Karpas-422 (cell line): ENCODE measurements around the gene RGS17. TPM values are rescaled to one million over a fixed set of nuclear protein-coding genes. Genes with fewer than 3 reads are reported as not detected.

Source experiments
- DNase-seq: peaks from one replicate; pipeline ENCODE4 v3.0.0-alpha.2; 2015
- H2AFZ ChIP-seq: fragments of 200-600 bp; sonication (generic); 2 replicates; pipeline ENCODE4 v1.6.1; 2014; ENCODE audit warnings: antibody characterized with exemption, low read length, mixed read lengths
- H3K27ac ChIP-seq: fragments of 200-600 bp; sonication (generic); 2 replicates; pipeline ENCODE4 v1.5.1; 2014; ENCODE audit warnings: mild to moderate bottlenecking, low read length, moderate library complexity
- H3K27me3 ChIP-seq: fragments of 200-600 bp; sonication (generic); 2 replicates; pipeline ENCODE4 v1.6.1; 2014; ENCODE audit warnings: low read length, mixed read lengths
- H3K36me3 ChIP-seq: fragments of 200-600 bp; sonication (generic); 2 replicates; pipeline ENCODE4 v1.6.1; 2014; ENCODE audit warnings: low read length, mixed read lengths; ENCODE audit not compliant: insufficient read depth
- H3K4me1 ChIP-seq: fragments of 200-600 bp; sonication (generic); 2 replicates; pipeline ENCODE4 v1.6.1; 2014; ENCODE audit warnings: mild to moderate bottlenecking, low read length, mixed read lengths
- H3K4me2 ChIP-seq: fragments of 200-600 bp; sonication (generic); 2 replicates; pipeline ENCODE4 v1.6.1; 2014; ENCODE audit warnings: low read length, low read depth, mild to moderate bottlenecking; ENCODE audit not compliant: poor library complexity, severe bottlenecking
- H3K4me3 ChIP-seq: fragments of 200-600 bp; sonication (generic); 2 replicates; pipeline ENCODE4 v1.5.1; 2014; ENCODE audit warnings: mild to moderate bottlenecking, antibody characterized with exemption, low read length, mixed read lengths
- H3K79me2 ChIP-seq: fragments of 200-600 bp; sonication (generic); 2 replicates; pipeline ENCODE4 v1.6.1; 2014; ENCODE audit warnings: mild to moderate bottlenecking, low read length, mixed read lengths
- H3K9ac ChIP-seq: fragments of 200-600 bp; sonication (generic); 2 replicates; pipeline ENCODE4 v1.6.0; 2014; ENCODE audit warnings: low read length
- H3K9me2 ChIP-seq: fragments of 200-600 bp; sonication (generic), shearing (Covaris generic); replicated peaks from 2 replicates; pipeline ENCODE4 v1.6.0; 2014; ENCODE audit warnings: mild to moderate bottlenecking, low read length, moderate library complexity; ENCODE audit not compliant: insufficient read depth
- H3K9me3 ChIP-seq: fragments of 300-700, 200-600 bp; sonication (generic); 2 replicates; pipeline ENCODE4 v1.6.1; 2014; ENCODE audit warnings: low read length, mixed read lengths
- H4K20me1 ChIP-seq: fragments of 200-600 bp; sonication (generic); 2 replicates; pipeline ENCODE4 v1.6.1; 2014; ENCODE audit warnings: mild to moderate bottlenecking, antibody characterized with exemption, low read length, low read depth; ENCODE audit not compliant: insufficient read depth
- total RNA-seq: library from RNA; depleted of rRNA; stranded (reverse); fragments of >200 nt; shearing (Covaris generic); gene quantifications from 2 replicates; pipeline ENCODE4 v1.2.3, GENCODE V29; 2014; ENCODE audit warnings: low replicate concordance

RGS17 gene
- total RNA-seq, 1 experiment from 2014 or later, result not detected

GRCh38 chr6:153086225-153086990 is 44.7 kb downstream of the RGS17 start:
- Histone ChIP-seq H3K27me3 (no peaks in the 10 kb centered on the region), H2AFZ (no peak overlapping the region), H3K27ac (no peak overlapping the region), H4K20me1 (no peaks in the 10 kb centered on the region), H3K4me2 (no peak overlapping the region), H3K9me3 (no peaks in the 10 kb centered on the region), H3K79me2 (no peaks in the 10 kb centered on the region), H3K4me1 (no peaks in the 10 kb centered on the region), H3K9me2 (no peaks in the 10 kb centered on the region), H3K36me3 (no peaks in the 10 kb centered on the region), H3K4me3 (no peak overlapping the region), H3K9ac (no peak overlapping the region)
- DNase-seq, result no peak

DNA sequence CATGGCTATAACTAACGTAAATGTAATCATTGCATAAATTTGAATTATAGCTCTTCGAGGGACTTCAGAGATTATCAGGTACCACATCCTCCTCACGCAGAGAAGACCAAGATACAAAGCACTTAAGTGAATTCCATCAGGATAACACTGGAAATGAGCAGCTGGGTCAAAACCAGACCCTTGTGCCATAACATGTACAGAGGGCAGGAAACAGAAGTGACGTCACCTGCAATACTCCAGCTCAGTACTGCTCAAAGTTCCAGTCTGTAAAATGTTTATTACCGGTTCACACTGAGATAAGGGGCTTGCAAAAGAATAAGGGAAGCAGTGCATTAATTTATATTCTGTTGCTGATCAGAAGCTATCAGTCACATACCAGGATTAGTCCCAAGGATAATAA is 45.8 kb downstream of the RGS17 start:
- no peak overlapping the region for H3K4me2 ChIP-seq
- H2AFZ ChIP-seq, result no peak overlapping the region
- no peak overlapping the region for H3K4me3 ChIP-seq

DNA sequence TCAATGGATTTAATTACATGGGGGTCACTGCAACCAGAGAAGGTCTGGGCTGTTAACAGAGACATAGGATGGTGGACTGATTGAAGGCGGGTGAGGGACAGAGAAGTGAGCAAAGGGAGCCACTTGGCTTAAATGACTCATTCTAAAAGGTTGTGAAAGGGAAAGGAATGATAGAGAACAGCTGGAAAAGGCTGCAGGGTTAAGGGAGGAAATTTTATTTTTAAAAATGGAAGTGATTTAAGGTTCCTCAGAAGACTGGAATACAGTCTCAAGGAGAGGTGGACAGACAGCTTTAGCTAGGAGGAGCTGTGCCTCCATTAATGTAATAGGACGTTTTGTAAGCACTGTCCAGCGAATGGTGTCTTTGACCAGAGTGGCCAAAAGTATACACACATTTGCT is 46.7 kb downstream of the RGS17 start:
- DNase-seq, result no peak
- Histone ChIP-seq H3K36me3 (no peaks in the 10 kb centered on the region), H3K79me2 (no peaks in the 10 kb centered on the region), H3K9me3 (no peaks in the 10 kb centered on the region), H3K4me2 (no peak overlapping the region), H3K9me2 (no peaks in the 10 kb centered on the region), H3K27ac (no peak overlapping the region), H4K20me1 (no peaks in the 10 kb centered on the region), H3K4me1 (no peaks in the 10 kb centered on the region), H2AFZ (no peak overlapping the region), H3K27me3 (no peaks in the 10 kb centered on the region), H3K4me3 (no peak overlapping the region), H3K9ac (no peak overlapping the region)

More for the DNA sequence above, 45.8 kb downstream of the RGS17 start:
- H3K9ac ChIP-seq, result no peak overlapping the region
- no peaks in the 10 kb centered on the region for H4K20me1 ChIP-seq
- no peak for DNase-seq
- no peaks in the 10 kb centered on the region for H3K9me3 ChIP-seq
- H3K9me2 ChIP-seq, result no peaks in the 10 kb centered on the region
- H3K27me3 ChIP-seq, result no peaks in the 10 kb centered on the region
- no peaks in the 10 kb centered on the region for H3K36me3 ChIP-seq
- no peaks in the 10 kb centered on the region for H3K4me1 ChIP-seq
- no peak overlapping the region for H3K27ac ChIP-seq
- H3K79me2 ChIP-seq, result no peaks in the 10 kb centered on the region

DNA sequence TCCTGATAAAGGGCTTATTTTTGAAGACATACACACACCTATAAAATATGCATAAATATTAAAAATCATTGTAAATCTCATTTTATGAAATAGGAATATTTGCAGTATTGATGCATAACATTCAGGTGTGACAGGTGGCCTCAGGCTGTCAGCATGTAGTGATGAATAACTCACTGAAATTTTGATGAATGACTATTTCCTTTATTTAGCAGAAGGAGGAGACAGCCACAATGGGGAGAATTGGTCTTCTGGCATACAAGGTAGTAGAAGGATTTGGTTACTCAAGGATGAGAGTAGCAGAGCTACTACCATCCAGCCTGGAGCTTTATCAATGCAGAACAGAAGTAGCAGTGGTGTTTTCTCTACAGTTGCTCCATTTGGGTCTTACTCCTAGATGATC is 47.2 kb downstream of the RGS17 start:
- H3K27ac ChIP-seq, result no peak overlapping the region
- H3K9me3 ChIP-seq, result no peaks in the 10 kb centered on the region
- no peak overlapping the region for H3K4me2 ChIP-seq
- no peak for DNase-seq
- H3K9me2 ChIP-seq, result no peaks in the 10 kb centered on the region
- no peaks in the 10 kb centered on the region for H4K20me1 ChIP-seq
- no peaks in the 10 kb centered on the region for H3K36me3 ChIP-seq
- no peaks in the 10 kb centered on the region for H3K4me1 ChIP-seq
- H3K27me3 ChIP-seq, result no peaks in the 10 kb centered on the region
- H3K9ac ChIP-seq, result no peak overlapping the region
- no peak overlapping the region for H2AFZ ChIP-seq
- H3K4me3 ChIP-seq, result no peak overlapping the region
- no peaks in the 10 kb centered on the region for H3K79me2 ChIP-seq

DNA sequence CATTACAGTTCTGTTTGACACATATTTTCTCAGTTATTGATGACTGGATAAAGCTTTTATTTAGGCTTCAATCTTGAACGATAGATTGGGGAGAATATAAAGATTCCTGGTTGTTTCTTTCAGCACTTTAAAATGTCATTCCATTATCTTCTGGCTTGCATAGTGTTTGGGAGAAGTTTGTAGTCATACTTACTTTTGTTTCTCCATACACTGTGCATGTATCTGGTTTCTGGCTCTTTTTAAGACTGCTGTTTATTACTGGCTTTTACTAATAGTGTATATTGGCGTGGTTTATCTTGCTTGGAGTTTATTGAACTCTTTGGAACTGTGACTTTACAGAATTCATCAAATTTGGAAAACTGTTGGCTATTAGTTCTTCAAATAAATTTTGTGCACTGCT is 49.2 kb downstream of the RGS17 start:
- no peak overlapping the region for H3K4me2 ChIP-seq
- H2AFZ ChIP-seq, result no peak overlapping the region
- H3K4me3 ChIP-seq, result no peak overlapping the region
- H4K20me1 ChIP-seq, result no peaks in the 10 kb centered on the region
- no peaks in the 10 kb centered on the region for H3K4me1 ChIP-seq
- H3K9me3 ChIP-seq, result no peaks in the 10 kb centered on the region
- no peak overlapping the region for H3K27ac ChIP-seq
- DNase-seq, result no peak
- no peak overlapping the region for H3K9ac ChIP-seq
- no peaks in the 10 kb centered on the region for H3K36me3 ChIP-seq
- H3K27me3 ChIP-seq, result no peaks in the 10 kb centered on the region
- H3K79me2 ChIP-seq, result no peaks in the 10 kb centered on the region
- H3K9me2 ChIP-seq, result no peaks in the 10 kb centered on the region

- Histone ChIP-seq H3K9ac (no peak overlapping the region), H3K27ac (no peak overlapping the region), H3K9me3 (no peaks in the 10 kb centered on the region), H3K4me2 (no peak overlapping the region), H3K9me2 (no peaks in the 10 kb centered on the region), H2AFZ (no peak overlapping the region), H3K79me2 (no peaks in the 10 kb centered on the region), H3K4me3 (no peak overlapping the region), H3K4me1 (no peaks in the 10 kb centered on the region), H4K20me1 (no peaks in the 10 kb centered on the region), H3K36me3 (no peaks in the 10 kb centered on the region), H3K27me3 (no peaks in the 10 kb centered on the region)
- no peak for DNase-seq
Observed at GRCh38 chr6:153076431-153076830, 54.7 kb downstream of the RGS17 start.

DNA sequence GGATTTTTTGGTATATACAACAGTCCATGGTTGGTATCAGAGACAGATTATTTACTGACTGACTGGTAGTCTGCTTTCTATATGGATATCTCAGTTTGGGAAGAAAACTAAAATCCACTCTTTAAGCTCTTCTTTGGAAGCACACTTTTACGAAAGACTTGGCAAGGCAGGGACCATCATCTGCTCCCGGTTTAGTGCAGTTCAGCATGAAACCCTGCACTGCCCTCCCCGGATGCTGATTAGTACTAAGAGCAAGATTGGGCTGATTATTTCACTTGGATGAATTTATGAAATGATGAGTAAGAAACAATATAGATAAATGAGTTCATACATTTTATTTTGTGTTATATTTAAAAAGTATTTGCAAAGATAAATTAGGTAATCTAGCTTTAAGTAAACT is 56.3 kb downstream of the RGS17 start:
- no peak for DNase-seq
- no peaks in the 10 kb centered on the region for H3K79me2 ChIP-seq
- no peak overlapping the region for H3K9ac ChIP-seq
- H3K9me3 ChIP-seq, result no peaks in the 10 kb centered on the region
- no peak overlapping the region for H3K27ac ChIP-seq
- no peaks in the 10 kb centered on the region for H3K36me3 ChIP-seq
- no peak overlapping the region for H2AFZ ChIP-seq
- no peaks in the 10 kb centered on the region for H3K27me3 ChIP-seq
- H3K4me2 ChIP-seq, result no peak overlapping the region
- H3K4me3 ChIP-seq, result no peak overlapping the region
- H3K9me2 ChIP-seq, result no peaks in the 10 kb centered on the region
- no peaks in the 10 kb centered on the region for H4K20me1 ChIP-seq
- no peaks in the 10 kb centered on the region for H3K4me1 ChIP-seq

- no peaks in the 10 kb centered on the region for H3K27me3 ChIP-seq
- H3K4me2 ChIP-seq, result no peak overlapping the region
- H2AFZ ChIP-seq, result no peak overlapping the region
- H3K36me3 ChIP-seq, result no peaks in the 10 kb centered on the region
- no peaks in the 10 kb centered on the region for H3K79me2 ChIP-seq
- H4K20me1 ChIP-seq, result no peaks in the 10 kb centered on the region
- H3K4me1 ChIP-seq, result no peaks in the 10 kb centered on the region
- H3K9me3 ChIP-seq, result no peaks in the 10 kb centered on the region
- H3K9ac ChIP-seq, result no peak overlapping the region
- H3K27ac ChIP-seq, result no peak overlapping the region
- no peak for DNase-seq
- no peak overlapping the region for H3K4me3 ChIP-seq
- H3K9me2 ChIP-seq, result no peaks in the 10 kb centered on the region
Observed at GRCh38 chr6:153073841-153074240, 57.2 kb downstream of the RGS17 start.
